ENCODE data around the gene PPARG.
"Not testable (repeated sequence)": the region's sequence is repeated elsewhere in the genome, so short reads cannot be mapped to it uniquely, and the experiment has no call there.

PPARG gene

DNA sequence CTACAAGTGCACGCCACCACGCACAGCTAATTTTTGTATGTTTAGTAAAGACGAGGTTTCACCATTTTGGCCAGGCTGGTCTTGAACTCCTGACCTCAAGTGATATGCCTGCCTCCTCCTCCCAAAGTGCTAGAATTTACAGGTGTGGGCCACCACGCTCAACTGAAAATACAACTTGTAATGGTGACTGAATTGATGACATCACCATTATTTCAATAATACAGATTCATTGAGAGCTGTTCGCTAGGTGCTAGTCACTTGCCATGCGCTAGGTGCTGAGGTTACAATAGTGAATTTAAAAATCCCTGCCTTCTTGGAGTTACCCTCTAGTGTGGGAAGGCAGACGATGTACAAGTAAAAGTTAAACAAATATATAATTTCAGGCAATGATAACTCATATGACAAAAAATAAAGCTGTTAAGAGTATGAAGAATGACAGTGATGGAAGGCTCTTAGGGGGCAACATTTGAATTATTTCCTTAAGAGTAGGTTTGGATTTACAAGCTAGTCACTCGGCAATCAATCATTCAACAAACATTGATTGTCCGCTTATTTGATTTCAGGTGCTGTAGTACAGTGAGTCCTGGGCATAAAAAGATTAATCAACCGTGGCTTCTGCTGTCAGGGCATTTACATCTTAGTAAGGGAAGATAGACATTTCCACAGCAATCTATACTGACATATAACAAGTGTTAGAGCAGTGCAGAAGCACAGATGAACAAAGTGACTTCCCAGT lies 9.1 kb upstream of the PPARG start:
- DNase-seq, result no peak

DNA sequence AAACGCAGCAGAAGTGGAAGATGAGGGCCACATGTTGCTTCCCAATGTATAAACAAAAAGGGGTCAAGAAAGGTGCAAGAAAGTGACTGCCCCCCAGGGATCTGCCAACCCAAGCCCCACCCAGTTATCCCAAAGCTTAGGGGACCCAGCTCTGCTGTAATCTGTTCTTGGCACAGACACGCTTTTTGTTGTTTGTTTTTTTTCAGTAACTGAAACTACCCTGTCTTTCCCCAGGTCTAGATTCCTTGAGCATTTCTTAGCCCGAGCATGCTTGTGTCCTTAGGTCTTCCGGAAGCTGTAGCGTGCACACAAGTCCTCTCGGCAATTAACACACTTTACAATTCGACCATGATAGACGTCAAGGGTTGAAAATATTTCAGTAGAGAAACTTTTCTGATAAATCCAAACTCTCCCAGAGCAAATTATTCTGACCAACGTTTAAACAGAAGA lies 8.5 kb upstream of the PPARG start:
- DNase-seq, result no peak

DNA sequence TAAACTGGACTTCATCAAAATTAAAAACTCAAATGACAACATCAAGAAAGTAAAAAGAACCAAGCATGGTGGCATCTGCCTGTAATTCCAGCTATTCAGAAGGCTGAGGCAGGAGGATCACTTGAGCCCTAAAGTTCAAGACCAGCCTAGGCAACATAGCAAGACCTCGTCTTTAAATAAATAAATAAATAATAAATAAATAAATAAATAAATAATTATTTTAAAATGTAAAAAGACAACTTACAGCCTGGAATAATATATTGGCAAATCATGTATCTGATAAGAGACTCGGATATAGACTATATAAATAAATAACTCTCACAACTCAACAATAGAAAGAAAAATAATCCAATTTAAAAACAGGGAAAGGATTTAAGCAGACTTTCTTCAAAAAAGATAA lies 4.3 kb upstream of the PPARG start:
- no peak for DNase-seq

DNA sequence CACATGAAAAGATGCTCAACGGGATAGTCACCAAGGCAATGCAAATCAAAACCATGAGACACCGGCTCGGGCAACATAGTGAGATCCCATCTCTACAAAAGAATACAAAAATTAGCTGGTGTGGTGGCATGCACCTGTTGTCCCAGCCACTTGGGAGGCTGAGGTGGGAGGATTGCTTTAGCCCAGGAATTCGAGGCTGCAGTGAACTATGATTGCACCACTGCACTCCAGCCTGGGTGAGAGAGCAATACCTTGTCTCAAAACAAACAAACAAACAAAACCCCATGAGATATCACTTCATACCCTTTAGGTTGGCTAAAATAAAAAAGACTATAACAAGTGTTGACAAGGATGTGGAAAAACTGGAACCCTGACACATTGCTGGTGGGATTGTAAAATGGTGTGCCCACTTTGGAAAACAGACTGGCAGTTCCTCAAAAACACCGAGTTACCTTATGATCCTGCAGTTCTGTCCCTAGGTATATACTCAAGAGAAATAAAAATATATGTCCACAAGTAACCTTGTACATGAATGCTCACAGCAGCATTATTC lies 3.8 kb upstream of the PPARG start:
- no peak for DNase-seq

DNA sequence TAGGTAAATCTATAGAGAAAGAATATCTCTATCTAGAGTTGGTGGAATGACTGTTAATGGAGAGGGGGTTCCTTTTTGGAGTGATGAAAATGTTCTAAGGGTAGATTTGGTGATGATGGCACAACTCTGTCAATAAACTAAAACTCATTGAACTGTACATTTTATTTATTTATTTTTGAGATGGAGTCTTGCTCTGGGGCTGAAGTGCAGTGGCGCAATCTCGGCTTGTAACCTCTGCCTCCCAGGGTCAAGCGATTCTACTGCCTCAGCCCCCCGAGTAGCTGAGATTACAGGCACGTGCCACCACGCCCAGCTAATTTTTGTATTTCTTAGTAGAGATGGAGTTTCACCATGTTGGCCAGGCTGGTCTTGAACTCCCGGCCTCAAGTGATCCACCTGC lies 3.1 kb upstream of the PPARG start:
- not testable (repeated sequence) for DNase-seq

DNA sequence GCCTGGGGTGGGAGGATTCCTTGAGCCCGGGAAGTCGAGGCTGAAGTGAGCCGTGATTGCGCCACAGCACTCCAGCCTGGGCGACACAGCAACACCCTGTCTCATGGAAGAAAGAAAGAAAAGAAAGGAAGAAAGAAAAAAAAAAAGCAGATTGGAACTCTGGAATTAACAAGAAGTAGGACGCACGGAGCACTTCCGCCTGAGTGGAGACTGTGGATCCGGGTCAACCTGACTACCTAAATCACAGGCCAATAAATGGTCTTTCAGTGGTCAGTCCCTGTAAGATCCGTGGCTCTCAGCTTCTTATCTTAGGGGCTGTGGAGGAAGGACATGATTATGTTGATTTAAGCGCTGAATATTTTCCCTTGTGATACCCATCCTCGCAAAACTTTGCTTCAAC lies 2.4 kb upstream of the PPARG start:
- DNase-seq, result no peak

DNA sequence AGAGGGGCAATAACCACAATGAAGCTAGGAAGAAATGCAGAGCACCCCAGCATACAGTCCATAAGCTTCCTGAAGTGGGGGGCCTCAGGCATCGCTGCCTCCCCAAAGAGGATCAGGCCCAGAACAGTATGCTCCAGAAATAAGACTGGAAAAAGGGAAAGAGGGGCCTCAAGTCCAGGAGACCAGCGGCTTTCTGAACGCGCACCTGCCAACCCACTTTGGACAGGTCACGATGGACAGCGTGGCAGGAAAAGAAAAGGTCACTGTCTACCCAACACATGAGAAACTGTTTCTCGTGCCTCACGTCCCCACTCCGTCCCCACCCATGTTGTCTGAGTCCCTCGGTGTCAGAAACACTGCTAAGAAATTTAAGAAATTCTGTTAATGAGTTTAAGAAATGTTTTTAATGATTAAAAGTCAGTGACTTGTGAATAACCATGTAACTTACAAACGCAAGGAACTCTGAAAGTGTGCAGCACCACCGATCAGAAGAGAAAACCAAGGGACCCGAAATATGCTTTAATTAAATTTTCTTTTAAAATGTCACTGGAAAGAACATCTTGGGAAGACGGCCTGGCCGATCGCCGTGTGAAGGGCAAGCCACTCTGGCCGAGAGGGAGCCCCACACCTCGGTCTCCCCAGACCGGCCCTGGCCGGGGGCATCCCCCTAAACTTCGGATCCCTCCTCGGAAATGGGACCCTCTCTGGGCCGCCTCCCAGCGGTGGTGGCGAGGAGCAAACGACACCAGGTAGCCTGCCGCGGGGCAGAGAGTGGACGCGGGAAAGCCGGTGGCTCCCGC lies 1.7 kb upstream of the PPARG start:
- no peak for DNase-seq

DNA sequence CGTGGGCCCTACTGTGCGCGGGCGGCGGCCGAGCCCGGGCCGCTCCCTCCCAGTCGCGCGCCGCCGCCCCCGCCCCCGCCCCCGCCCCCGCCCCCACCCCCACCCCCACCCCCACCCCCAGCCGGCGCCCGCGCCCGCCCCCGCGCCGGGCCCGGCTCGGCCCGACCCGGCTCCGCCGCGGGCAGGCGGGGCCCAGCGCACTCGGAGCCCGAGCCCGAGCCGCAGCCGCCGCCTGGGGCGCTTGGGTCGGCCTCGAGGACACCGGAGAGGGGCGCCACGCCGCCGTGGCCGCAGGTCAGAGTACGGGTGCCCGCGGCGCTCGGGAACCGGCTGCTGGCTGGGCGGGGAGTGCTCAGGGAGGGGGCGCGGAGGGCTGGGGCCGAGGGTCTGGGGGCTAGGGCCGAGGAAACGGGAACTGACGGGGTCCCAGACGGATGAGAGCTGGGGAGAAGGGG lies 1.1 kb upstream of the PPARG start:
- DNase-seq, result no peak

DNA sequence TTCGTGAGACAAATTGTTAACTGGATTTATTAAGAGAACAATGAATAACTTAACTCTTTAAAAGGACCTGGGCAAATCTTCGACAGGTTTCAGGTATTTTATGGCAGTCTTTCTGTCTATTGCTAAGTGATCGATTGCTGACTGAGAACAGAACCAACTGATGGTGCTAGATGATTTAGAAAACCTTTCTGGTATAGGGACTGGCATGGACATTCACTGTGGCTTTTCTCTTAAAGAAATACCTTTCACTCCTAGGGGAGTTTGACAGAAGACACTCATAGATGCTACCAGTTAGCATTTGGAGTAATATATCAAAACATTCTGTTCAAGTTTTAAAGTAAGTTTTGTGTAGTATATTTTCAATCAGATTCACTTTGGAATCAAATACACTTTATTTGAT lies 654 bp downstream of the PPARG start:
- DNase-seq, result no peak

DNA sequence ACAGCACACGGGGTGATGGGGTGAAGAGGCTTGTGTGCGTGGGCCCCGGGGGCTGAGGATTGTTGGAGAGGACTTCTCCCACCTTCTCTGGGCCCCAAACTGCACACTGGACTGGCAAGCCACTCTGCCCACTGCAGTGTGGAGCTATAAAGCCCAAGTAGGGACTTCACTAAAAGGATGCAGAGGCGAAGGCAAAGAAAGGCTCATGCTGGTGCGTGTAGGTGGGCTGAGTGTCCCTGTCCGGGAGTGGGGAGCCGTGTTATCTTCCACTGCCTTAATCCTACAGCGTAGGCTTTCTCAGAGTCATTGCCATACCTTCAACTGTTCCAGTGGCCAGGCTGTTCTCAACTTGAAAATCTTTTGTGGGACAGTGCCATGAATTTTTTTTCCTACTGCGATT lies 3.9 kb downstream of the PPARG start:
- DNase-seq, result no peak

DNA sequence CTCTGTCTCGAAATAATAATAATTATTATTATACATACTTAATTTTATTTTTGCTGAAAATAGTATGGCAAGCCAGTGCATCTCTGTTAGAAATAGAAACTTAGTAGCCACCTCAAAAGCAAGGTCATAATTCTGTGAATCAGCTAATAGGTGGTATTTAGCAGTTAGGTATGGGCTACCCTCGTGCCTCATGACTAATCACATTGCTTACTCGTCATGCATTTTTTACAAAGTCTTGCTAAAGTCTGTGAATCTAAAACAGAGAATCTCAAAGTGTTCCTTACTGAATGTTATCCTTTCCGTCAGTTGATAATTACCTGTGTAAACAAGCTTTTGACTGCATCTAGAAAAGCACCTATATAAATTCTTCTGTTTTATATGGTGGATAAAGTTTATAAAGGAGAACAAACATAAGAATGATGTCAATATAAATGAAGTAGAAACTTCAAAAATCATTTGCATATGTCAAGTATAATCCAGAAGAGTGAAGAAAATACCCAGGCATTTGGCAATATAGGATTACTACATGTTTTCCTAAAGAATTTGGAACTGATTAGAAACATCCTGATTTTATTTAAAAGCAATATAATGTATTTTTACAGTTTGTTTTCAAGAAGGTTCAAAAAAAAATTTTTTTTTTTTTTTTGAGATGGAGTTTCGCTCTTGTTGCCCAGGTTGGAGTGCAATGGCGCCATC lies 6.2 kb downstream of the PPARG start:
- no peak for DNase-seq

DNA sequence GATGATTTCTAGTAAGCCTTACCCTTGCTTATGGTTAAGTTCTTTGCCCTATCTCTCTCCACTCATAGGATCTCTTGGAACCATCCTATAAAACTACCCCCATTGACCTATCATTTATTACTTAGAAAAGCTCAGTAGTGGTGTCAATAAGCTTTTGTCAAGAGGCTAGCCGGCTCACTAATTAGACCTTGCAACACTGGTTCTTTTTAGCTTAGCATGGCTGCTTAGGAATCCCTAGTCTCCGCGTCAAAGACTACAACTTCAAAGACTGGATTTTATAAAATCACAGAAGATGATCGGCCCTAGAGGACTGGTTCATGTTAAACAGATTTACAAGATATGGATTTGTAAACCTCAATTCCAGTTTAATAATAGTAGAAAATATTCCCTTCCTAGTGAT lies 7.6 kb downstream of the PPARG start:
- no peak for DNase-seq

DNA sequence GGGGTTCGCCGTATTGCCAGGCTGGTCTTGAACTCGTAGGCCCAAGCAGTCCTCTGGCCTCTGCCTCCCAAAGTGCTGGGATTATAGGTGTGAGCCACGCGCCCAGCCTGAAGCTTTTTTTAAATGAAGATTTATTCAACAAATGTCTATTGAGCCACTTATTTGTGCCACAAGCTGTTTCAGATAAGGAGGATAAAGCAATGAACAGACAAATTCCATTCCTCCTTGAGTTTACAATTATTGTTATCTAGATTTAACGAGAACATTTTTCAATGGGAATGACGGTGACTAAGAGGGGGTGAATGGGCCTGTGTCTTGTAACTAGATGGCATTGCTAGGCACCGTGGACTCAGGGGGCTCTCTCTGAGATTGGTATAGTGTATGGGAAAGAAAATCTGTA lies 10.2 kb downstream of the PPARG start:
- DNase-seq, result no peak

DNA sequence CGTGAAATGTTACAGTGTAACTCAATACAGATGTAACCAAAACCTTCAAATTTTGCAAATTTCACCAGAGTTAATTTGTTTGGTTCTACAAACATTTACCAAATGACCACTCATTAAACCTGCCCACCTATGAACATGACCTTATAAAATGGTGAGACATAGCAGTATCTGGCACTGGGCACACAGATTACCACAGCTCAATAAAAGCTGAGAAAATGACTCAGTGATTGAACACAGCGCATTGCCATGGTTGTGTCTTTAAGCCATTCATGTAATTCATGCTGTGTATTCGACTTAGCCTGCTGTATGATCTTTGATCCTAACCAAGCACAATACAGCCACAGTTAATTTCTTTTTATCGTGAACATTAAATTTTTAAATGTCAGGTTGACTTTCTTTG lies 11.3 kb downstream of the PPARG start:
- no peak for DNase-seq

DNA sequence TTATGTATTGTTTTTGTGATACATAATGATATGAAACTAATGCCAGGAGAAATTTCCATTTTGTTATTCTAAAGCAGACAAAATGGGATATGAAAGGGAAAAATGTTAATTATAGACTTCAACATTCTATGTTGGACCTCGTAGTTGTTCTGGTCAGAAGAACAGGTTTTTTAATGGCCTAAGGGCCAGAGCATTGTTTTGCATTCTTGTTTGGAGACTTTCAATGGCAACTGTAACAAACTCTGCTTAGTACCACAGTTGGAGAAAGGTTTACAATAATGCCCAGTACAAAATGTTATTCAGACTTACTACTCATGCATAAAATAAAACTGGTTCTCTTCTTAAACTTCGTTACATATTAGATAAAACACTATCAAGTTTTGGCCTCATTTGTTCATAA lies 12.2 kb downstream of the PPARG start:
- no peak for DNase-seq

DNA sequence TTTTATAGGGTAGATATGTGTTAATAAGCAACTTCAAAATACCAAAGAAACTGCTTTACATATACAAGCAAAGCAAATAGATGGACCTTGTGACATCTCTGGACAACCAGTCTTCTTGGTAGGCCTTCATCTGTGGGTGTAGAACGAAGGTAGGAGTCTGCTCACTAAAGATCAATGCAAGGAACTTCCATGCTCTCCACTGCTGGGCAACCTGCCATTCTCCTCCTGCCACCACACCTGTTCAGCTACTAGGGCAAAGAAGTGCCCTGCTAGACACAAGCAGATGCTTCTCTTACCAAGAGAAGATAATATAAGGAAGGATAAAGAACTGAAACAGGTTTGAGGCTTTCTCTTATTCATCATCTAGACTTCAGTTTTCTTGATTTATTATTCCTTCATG lies 12.6 kb downstream of the PPARG start:
- DNase-seq, result no peak

DNA sequence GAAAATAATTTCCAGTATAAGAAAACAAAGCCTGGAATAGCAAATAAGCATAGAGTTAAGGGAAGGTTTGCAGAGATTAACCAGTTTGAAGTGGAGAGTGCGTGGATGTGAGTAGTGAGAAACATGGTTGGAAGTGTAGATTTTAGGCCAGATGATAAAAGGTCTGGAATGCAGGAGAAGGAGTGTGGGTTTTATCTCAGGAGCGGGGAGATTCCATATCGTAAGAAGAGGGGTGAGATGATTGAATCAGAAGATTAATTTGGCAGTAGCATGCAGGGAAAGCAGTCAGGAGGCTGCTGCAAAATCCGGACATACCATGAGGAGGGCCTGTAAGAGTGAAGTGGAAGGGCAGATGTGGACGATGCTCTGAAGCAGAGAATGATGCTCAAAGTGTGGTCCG lies 13.7 kb downstream of the PPARG start:
- no peak for DNase-seq

DNA sequence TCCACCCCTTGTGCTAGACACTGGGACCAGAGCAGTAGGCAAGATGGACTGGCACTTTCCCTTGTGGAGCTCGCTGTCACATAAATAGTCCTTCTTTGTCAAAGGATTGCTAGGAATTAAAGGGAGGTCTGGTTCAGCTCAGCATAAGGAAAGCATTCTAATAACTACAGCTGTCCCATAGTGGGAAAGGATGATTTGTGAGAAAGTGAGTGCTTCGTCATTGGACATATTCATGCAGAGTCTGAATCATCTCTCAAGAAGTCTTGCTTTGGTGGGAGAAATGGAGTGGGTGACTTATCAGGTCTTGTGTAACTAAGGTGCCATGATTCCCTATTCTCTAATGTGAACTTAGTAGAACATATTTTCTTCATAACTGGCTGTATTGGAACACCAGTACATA lies 14.7 kb downstream of the PPARG start:
- no peak for DNase-seq

DNA sequence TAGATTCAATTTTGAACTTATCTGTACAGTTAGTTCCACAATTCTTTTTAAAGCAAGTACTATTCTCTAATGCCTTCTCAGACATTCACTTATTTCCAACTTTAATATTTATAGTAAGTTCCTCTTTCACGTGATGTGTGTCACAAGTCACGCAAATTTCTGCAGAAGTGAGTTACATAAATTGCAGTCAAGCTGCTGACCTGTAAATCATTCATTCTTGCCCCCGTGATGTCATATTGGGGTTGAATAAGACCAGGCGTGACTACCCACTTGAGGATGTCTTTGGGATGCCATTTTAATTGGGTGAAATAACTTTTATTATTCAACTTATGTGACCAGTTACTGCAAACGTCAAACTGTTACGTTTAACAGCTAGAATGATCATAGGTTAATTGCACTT lies 15.1 kb downstream of the PPARG start:
- no peak for DNase-seq

DNA sequence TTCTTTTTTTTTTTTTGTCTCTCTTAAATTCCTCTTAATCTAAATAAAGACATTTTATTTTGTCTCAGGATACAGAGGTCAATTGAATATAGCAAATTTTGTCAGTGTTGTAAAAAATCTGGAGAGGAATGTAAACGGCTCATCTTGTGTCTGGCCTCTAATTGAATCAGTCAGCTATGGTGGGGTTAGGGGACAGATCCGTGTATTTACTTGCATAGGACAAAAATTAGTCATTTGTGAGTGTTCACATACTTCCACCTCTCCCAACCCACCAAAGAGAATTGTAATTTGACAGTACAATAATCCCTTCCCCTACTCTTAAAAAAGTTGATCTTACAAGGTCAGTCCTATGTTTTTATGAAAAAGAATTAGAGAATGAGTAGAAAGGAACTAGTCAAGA lies 18.3 kb downstream of the PPARG start:
- DNase-seq, result no peak

DNA sequence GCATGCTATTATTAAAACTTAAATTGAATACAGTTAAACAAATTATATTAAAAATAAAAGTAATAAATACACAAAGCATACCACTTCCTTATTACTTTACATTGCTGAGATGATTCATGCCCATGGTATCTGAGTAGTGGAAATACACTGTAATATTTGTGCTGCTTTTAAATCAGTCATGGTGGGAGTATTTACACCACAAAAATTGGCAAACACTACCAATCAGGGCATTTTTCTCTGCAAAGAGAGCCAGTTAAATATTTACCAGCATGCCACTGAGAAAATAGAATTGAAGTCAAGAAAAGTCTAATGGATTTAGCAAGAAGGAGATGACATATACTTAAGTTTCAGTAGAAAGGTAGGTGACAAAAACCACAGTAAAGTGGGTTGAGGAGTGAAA lies 19.6 kb downstream of the PPARG start:
- DNase-seq, result no peak

DNA sequence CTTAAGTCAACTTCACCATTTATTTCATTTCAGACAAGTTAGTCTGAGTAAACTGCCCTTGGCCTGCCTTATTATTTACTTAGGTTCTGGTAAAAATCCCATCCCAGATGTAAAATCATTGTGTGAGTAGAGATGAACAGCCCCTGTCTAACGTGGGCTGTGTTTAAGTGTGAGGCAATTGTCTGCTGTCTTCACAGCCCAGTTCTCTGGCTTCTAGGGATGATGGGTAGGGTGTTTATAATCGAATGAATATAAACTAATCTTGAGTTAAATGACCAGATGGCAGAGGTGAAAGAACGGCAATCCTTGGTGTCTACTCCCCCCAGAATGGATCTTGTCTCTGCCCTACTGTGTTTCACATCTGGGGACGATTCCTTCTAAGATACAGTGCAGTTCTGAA lies 20.8 kb downstream of the PPARG start:
- DNase-seq, result no peak

DNA sequence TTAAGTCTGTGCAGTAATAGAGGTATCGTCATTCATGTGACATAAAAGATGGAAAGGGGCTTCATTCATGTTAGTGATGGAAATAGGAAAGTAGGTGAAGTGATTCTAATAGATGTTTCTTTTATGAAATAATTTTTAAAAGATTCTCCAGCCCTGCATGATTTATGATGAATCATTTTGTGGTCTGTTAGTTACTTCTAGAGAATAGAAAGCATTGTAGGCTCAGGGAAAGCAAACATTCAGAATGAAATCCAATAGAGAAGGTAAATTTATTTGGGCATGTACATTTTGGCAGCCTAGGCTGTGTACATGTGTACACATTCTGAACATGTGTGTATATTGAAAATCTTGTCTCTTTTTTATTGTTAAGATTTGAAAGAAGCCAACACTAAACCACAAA lies 23.1 kb downstream of the PPARG start:
- no peak for DNase-seq

DNA sequence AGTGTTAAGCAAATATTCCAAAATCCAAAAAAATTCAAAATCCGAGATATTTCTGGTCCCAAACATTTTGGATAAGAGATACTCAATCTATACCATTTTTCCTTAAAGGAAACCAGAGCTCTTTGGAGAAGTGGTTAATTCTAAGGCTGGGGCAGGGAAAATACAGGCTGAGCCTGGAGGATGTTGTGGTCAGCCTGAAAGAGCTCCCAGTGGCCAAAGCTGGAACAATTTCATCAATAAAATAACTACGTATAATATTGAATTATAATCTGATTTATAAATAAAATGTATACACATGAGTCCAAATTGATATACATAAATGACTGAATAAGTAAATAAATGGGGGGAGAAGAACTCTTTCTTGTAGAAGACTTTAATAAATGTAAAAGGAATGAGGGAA lies 24.6 kb downstream of the PPARG start:
- no peak for DNase-seq

Measured in DMS79 treated with DMSO at 0.1 percent for 48 hours (cell line).